NAMALWA (cell line): Measurements from ENCODE around the gene MYL6B.

ENCODE experiments used
- DNase-seq: peaks from one replicate; pipeline ENCODE4 v3.0.0-alpha.2; 2015; ENCODE audit warnings: low spot score

Gene MYL6B

DNA sequence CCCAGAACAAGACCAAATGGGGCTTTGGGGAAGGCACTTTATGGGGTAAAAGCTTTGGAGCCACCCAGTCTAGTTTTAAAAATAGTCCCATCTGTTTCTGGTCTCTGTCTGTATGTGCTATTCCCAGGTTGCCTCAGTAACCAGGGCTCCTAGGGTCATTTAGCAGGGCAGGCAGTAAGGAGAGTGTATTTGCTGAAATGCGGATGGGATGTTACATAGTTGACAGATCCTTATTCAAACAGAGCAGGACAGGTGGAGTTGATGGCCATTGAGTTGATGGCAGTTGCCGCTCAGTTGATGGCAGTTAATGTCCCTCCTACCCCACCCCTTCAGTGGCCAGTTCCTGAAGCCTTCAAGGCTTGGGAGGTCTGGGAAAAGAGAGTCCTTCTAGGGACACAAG is 29.8 kb upstream of the MYL6B start:
- no peak for DNase-seq

DNA sequence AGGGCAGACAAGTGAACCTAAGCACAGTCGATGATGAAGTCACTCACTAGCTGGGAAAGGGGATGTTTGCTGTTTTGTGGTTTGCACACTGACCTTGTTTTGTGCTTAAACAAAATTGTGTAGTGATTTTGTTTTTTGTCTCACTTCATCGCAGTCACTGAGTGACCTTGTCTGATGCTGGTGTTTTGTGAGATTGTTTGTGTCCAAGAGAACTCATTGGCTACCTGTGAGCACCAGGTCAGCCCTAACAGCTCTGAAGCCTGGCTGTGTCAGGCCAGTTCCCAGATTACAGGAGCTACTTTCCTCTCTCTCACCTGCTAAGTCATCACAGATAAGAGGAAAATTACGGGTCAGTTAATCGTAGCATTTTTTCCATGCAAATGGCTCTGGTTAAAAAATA is 28.3 kb upstream of the MYL6B start:
- DNase-seq = no peak

DNA sequence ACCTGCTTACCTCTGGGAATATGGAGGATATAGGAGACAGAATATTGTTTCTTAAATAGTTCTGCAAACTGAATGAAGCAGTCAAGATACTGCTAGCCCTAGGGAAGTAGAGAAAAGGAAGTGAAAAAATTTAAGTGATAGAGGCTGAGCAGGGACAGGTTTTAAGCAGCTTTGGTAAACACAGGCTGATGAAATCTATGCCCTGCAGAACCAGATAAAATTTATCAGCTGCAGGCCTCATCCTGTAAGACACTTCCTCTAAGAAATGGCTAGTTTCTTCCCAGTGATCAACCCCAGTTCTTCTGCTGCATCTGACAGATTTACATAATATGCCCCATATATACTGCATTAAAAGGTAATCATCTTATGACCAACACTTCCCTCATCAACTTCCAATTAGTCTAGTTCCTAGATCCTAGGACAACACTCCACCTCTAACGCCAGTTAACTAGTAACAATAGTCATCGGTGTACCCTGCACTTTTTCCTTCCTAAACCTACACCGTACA is 25.6 kb upstream of the MYL6B start:
- DNase-seq = peak; percentile 80

DNA sequence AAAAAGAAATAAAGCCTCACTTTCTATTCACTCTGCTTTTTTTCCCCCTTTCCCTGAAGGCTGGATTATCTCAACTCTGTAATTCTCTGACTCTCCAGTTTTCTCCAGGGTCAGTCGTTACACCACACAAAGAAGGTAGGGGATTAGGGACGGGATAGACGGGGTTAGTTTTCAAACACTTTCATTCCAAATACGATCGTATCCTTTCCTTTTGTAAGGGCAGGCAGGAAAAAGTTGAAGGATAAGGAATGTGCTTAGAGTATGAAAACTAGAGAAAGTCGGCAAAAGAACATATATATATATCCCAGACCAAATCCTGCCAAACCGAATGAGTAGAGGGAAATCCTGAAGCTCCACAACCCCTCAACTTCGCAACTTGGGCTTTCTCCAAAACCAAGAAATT is 24.9 kb upstream of the MYL6B start:
- DNase-seq = no peak

DNA sequence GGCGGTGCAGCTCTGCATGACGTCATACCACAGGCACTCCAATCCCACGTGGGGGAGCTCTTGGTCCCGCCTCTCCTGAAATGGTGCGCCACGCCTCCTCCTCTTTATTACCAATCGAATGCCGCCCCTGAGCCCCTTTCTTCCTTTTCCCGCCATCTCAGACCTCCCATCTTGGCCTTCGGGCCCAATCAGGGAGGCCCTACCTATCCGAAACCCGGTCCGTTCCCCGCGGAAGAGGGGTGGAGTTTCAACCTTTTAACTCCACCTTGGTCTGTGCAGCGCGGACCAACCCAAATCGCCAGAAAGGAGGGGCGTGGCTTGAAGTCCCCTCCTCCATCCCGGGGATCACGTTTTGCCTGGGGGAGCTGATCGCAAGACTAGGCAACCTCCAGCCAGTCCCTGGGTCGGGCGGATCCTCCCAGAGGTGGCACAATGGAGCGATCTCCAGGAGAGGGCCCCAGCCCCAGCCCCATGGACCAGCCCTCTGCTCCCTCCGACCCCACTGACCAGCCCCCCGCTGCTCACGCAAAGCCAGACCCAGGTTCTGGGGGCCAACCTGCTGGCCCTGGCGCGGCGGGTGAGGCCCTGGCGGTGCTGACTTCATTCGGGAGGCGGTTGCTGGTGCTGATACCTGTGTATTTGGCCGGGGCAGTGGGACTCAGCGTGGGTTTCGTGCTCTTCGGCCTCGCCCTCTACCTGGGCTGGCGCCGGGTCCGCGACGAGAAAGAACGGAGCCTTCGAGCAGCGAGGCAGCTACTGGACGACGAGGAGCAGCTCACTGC is 24.3 kb upstream of the MYL6B start, which contains the start of gene ESYT1:
Gene ESYT1, plus strand, starts transcription at position 380 of the 782 bp plus-strand sequence. Its CDS starts 53 bp downstream, at position 433.
- peak; percentile 100 for DNase-seq

DNA sequence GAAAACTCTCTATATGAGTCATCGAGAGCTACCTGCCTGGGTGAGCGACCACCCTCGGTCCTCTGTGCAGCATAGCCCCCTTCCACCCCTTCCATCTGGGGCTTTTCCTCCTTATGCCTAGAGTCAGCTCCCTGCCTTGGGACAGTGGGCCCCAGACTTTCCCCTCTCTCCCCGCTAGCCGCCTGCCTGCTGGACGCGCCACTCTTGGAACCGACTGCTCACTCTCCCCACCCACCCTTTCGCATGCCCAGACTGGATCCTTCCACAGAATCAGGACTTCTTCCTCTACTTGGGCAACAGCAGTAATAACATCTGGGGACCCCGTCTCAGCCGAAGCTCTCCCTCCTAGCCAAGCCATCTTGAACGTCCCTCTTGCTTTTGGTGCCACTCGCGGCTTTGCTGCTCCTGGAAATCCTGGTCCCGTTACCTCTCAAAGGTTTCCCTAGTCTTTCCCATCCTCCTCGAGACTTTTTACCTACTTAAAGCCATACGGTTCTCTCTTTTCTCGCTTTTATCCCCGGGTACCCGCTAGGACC is 23.6 kb upstream of the MYL6B start:
- peak; percentile 36 for DNase-seq

DNA sequence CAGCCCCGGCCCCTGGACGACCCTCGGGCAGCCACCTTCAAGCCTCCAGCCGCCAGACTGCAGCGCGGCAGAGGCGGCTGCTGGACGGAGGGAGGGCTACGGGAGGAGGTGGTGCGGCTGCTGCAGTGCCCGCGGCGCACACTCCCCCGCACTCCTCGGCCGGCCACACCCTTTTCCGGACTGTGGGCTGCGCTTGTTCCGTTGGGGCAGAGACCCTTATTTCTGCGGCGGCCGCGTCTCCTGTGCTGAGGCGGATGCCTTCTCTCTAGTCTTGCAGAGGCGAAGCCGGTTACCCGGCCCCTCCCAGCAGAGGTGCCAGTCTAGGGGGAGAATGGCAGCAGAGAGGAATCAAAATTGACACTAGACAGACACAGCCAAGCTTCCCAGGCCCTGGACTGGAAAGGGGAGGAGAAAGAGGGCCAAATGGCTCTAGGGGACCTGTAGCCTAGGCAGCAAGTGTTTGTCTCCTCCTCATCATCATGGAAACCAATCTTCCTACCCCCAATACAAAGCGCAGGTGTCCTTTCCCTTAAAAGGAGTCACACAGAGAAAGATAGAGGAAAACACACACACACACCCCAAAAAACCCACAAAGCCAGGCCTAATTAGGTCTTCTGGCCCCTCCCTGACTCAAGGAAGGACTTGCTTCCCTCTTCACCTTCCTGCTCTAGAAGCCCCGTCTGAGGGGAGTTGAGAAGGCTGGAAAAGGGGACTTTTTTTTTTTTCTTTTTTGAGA is 23.0 kb upstream of the MYL6B start:
- peak; percentile 81 for DNase-seq

DNA sequence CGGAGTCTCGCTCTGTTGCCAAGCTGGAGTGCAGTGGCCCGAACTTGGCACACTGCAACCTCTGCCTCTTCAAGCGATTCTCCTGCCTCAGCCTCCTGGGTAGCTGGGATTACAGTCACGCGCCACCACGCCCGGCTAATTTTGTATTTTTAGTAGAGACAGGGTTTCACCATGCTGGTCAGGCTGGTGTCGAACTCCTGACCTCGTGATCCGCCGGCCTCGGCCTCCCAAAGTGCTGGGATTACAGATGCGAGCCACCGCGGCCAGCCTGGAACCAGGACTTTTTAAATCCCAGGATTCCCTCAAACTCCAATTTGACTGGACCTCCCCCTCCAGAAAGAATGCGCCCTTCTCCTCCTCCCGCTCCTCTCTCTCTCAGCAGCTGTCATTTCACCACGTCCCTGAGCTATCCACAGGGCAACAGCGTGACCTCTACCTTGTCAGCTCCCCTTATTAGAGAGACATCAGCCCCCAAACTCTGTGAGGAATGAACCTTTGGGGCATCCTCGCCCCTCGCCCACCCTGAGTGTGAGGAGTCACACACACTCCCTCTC is 22.4 kb upstream of the MYL6B start:
- no peak for DNase-seq

DNA sequence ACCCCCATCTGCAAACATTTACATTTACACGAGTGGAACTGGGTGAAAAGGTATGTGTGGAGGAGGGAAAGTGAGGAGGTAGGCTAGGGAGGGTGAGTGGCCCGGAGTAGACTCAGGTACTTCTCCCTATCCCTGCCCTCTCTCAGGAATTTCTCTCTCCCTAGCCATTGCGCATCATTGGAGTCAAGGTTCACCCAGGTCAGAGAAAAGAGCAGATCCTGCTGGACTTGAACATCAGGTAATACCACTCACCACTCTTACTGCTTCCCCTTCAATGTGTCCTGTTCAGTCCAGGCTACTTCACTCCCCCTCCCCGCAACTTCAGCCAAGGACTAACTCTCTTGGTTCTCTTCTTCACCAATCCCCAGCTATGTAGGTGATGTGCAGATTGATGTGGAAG is 21.5 kb upstream of the MYL6B start:
- no peak for DNase-seq

DNA sequence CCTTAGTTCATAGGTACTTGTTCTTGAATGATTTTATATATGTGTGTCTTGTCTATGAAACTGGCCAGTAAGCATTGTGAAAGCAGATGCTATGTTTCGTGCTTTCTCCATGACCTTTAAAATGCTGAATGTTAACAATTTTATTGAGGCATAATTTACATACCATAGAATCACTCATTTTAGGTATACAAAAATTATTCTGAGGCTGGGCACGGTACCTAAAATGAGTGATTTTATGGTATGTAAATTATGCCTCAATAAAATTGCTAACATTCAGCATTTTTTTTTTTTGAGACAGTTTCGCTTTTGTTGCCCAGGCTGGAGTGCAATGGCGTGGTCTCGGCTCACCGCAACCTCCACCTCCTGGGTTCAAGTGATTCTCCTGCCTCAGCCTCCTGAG is 17.5 kb upstream of the MYL6B start:
- DNase-seq = no peak

DNA sequence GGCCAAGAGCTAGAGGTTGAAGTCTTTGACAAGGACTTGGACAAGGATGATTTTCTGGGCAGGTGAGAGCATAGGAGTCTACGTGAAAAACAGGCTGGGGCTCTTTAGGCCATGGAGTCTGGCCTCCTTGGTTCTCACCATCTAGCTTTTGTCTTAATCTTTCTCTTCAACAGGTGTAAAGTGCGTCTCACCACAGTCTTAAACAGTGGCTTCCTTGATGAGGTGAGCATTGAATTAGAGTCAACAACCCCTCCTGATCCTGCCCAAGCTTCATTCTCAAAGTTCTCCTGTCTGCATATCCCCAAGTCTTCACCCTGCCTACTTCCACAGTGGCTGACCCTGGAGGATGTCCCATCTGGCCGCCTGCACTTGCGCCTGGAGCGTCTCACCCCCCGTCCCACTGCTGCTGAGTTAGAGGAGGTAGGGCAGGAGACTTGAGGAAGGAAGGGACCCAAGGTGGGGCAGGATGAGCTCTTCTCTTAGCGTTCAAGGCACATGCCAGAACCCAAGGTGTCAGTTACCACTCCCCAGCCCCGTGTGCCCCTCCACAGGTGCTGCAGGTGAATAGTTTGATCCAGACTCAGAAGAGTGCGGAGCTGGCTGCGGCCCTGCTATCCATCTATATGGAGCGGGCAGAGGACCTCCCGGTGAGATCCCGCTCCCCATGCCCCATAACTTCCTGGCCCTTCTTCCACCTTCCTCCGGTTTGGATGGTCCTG is 14.4 kb upstream of the MYL6B start:
- DNase-seq = no peak

DNA sequence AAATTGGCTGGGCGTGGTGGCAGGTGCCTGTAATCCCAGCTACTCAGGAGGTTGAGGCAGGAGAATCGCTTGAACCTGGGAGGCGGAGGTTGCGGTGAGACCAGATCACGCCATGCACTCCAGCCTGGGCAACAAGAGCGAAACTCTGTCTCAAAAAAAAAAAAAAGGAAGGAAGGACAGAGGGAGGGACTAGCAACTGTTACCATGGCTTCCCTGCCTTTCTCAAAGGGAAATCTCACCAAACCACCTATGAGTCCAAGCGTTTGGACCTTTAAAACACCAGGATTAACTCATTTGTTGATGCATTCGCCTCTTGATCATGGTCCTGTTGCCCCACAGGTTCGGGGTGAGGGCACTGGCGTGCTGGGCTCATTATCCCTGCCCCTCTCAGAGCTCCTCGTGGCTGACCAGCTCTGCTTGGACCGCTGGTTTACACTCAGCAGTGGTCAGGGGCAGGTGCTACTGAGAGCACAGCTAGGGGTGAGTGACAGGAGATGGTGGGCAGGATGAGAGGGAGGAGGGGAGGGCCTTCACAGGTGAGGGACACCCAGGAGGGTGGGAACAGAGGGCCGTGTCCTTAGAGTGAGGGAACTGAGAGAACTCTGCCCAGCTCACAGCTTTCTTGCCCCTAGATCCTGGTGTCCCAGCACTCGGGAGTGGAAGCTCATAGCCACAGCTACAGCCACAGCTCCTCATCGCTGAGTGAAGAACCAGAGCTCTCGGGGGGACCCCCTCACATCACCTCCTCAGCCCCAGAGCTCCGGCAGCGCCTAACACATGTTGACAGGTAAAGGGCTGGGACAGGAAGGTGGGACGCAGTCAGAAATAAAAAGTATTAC is 10.2 kb upstream of the MYL6B start:
- DNase-seq = no peak

DNA sequence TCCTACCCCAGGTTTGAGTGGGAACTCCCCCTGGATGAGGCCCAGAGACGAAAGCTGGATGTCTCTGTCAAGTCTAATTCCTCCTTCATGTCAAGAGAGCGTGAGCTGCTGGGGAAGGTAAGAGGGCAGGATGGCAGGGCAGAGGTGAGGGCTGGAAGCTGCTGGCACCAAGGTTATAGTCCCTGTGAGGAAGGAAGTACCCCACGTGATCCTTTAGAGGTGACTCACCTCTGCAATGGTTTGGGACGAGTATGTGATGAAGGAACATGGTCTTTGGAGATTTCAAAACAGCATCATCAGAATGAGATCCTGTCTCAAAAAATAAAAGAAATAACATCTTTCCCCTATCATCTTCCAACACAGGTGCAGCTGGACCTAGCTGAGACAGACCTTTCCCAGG is 9.2 kb upstream of the MYL6B start:
- no peak for DNase-seq

DNA sequence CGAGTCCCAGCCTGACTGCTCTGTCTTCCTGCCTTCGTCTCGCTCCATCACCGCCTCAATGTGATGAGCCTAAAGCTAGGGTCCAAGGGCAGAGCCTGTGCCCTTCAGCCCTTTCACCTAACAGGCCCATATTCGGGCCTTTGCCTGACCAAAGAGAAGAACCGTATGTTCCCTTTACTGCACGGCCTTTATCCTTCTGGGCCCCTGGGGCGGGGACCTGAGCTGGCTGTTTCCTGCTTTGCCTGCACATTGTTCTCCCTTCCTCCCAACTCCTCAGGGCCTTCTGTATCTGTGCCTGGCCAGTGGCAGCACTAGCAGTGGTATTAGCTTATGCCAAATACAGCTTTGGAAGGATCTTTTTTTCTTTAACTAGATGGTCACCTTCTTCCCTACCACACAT is 8.5 kb upstream of the MYL6B start:
- DNase-seq = no peak

DNA sequence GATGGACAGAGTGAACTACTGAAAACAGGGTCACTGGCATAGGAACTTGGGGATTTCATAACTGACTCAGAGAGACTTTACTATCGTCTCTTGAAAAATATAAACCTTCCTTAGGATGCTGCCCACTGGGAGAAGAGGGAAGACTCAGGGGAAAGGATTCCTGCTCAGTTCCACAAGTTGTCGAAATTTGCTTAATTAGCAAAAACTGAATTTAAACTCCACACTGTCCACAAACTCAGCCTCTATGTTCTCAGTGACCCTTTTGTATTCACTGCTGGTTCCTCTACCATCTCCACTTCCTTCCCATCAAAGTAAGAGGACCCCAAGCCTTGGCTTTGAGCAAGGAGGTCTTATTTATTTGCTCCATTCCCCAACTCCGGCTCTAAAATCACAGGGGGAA is 7.2 kb upstream of the MYL6B start:
- DNase-seq = no peak

DNA sequence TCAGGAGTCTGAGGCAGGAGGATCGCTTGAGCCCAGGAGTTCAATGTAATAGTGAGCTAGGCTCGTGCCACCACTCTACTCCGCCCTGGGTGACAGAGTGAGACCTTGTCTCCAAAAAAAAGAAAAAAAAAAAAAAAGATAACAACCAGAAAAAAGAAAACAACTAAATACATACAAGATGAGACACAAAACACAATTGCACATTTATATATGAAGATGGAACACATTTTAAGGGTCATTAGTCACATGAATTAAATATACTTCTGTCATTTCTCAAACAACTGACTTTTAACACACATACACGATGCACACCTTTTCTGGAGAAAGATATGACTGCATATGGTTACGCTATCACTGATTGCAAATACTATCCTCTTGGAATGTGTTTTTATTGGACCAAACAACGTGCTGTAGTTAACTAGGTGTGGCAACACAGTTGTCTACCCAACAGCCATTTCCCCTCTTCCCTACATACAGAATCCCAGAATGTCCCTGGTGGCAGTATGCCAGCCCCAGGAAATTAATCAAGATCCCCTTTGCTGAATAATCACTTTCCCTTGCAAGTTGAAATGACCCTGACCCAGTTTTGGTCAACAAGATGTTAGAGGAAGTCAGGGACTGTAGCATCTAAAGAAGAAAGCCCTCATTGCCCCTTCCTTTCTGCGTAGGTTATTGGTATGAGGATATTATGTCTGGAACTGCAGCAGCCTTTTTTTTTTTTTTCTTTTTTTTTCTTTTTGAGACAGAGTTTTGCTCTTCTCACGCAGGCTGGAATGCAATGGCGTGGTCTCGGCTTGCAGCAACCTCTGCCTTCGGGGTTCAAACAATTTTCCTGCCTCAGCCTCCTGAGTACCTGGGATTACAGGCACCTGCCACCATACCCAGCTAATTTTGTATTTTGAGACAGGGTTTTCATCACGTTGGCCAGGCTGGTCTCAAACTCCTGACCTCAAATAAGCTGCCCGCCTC is 5.6 kb upstream of the MYL6B start:
- DNase-seq = no peak

DNA sequence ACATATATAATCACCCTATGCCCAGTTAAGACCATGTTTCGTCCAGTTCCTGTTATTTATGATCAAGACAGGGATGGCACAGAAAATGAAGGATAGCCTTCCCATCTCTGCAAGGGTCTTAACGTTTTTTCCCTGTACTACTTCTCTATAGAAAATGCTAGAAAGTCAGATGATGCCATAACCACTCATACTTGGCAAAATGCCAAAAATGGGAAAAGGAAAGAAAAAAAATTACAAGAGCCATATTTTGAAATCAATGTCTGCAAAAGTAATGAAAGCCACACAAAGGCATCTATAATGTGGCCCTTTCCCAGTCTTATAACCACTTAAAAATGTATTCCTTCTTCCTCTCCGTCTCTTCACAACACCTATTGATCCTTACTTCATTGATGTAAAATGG is 1.8 kb upstream of the MYL6B start:
- no peak for DNase-seq

DNA sequence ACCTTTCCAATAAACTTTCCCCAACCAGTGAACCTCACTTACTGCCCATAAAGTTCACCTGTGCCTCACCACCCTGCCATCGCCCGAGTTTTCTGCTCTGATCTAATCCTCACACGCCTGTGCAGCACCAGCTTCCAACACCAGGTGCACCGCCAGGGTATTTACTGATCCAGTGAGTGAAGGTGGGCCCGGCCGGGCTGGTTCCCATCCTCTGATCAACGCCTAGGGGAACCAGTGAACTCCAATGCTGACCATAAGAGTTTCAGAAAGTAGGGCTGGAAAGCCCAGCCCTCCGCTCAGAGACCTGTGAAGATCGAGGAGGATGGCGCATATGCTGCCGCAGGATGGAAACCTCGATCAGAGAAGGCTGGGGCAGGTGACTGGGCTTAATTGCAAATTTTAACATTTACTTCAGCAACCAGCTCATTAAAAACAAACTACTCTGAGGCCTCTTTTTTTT is 685 bp upstream of the MYL6B start:
- peak; percentile 84 for DNase-seq

DNA sequence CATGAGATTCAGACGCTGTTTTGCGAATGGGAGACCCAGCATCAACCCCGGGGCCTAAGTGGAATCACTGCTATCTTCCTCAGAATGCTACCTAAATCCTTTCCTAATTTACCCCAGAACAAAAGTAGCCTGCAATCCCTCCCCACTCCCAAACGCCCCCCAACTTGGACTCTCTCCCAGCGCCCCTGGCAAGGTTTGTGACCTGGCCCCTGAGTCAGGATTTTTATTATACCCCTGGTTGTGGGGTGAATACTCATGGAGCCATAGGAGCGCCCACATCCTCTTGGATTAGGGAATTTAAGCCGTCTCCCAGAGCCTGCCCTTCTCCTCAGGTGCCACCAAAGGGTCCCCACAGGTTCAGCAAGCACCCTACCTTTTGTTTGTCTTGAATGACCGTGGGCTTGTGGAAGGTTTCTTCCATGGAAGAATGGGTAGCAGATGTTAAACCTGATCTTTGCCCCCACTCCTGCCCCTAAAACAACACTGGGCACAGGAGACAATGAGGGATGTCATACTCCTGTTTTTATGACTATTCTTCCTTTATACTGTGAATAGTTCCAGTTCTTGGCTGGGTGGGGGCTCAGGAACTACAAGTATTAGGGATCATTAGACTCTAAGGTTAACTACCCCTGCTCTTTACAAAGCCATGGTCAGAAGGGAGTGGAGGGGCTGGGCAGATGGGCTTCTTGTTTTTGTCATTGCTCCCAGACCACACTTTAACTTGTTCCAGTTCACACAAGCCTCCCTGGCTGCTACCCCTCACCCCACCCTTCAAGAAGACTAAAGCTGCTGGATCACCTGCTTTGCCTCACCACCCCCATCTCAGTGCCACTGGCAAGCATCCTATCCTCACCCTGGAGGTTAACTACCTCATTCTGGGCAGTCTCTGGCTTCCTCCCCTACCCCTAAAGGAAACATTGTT is 630 bp downstream of the MYL6B start:
- no peak for DNase-seq
